H1 (cell line): ENCODE results near the gene FRS2.

Experiments
- BCL11A ChIP-seq, 2 experiments: IDR thresholded peaks; one replicate each; pipeline ENCODE4 v1.6.1; 2011; ENCODE audit warnings: low read depth in 2 of 2, low read length in 2 of 2, mild to moderate bottlenecking in 2 of 2
- EZH2 ChIP-seq: fragments of 200-600 bp; sonication (generic); IDR thresholded peaks from 2 replicates; pipeline ENCODE4 v1.7.1; 2012; ENCODE audit warnings: low read depth, mild to moderate bottlenecking, moderate library complexity, low read length, inconsistent platforms; ENCODE audit not compliant: severe bottlenecking
- GTF2F1 ChIP-seq: IDR thresholded peaks from 2 replicates; pipeline ENCODE4 v1.6.1; 2012; ENCODE audit warnings: low read depth, low read length, improper control_type of control experiment, borderline replicate concordance
- HDAC2 ChIP-seq, 2 experiments: fragments of 300-600 bp in 1 of 2; sonication (generic) in 1 of 2; IDR thresholded peaks; 2 replicates each; pipeline ENCODE4 v1.6.1; 2011 to 2012; ENCODE audit warnings: low read depth in 2 of 2, low read length in 2 of 2, mild to moderate bottlenecking in 2 of 2, moderate library complexity in 2 of 2, borderline replicate concordance in 1 of 2, inconsistent platforms in 1 of 2
- MAFK ChIP-seq: IDR thresholded peaks from 2 replicates; pipeline ENCODE4 v1.6.1; 2012; ENCODE audit warnings: low read depth, mild to moderate bottlenecking, improper control_type of control experiment, low read length
- POLR2A ChIP-seq, 2 experiments: IDR thresholded peaks; 1 replicate in 1 of 2; 2 replicates in 1 of 2; pipeline ENCODE4 v1.6.1; 2011; ENCODE audit warnings: low read depth in 2 of 2, low read length in 2 of 2, mild to moderate bottlenecking in 2 of 2; ENCODE audit errors: control extremely low read depth in 1 of 2
- SIN3A ChIP-seq, 2 experiments: IDR thresholded peaks in 1 of 2; conservative IDR thresholded peaks in 1 of 2; 2 replicates each; pipeline ENCODE4 v1.6.1; 2011 to 2012; ENCODE audit warnings: low read length in 2 of 2, improper control_type of control experiment in 1 of 2, low read depth in 1 of 2, mild to moderate bottlenecking in 1 of 2
- SP1 ChIP-seq: IDR thresholded peaks from 2 replicates; pipeline ENCODE4 v1.6.1; 2011; ENCODE audit warnings: low read depth, low read length
- SRF ChIP-seq: IDR thresholded peaks from 2 replicates; pipeline ENCODE4 v1.6.1; 2011; ENCODE audit warnings: mild to moderate bottlenecking, low read depth, low read length, moderate library complexity
- TAF1 ChIP-seq: IDR thresholded peaks from 2 replicates; pipeline ENCODE4 v1.6.1; 2011; ENCODE audit warnings: mild to moderate bottlenecking, low read depth, low read length
- TCF12 ChIP-seq: IDR thresholded peaks from 2 replicates; pipeline ENCODE4 v1.6.1; 2011; ENCODE audit warnings: low read depth, mild to moderate bottlenecking, low read length
- TF ChIP-seq, protein P1 (sequence below), 3 experiments: IDR thresholded peaks; 1 replicate in 2 of 3; 2 replicates in 1 of 3; pipeline versions ENCODE4 v1.5.1 to v1.6.1; 2011; ENCODE audit warnings: low read length in 3 of 3, mild to moderate bottlenecking in 3 of 3, inconsistent platforms in 2 of 3, low read depth in 1 of 3, moderate library complexity in 1 of 3; ENCODE audit not compliant: insufficient read depth in 1 of 3; ENCODE audit errors: control extremely low read depth in 1 of 3

- TF ChIP-seq EZH2 (no peak), SP1 (no peak), BCL11A (IDR thresholded peaks at IDR 0.05; ENCODE audit: low read depth in 2 of 2, low read length in 2 of 2) (no peak), TCF12 (no peak), GTF2F1 (no peak), SRF (no peak), HDAC2 (IDR thresholded peaks at IDR 0.05; ENCODE audit: borderline replicate concordance in 1 of 2, low read depth in 2 of 2, low read length in 2 of 2) (no peak), TAF1 (no peak), POLR2A (IDR thresholded peaks at IDR 0.05; ENCODE audit: control extremely low read depth in 1 of 2, low read depth in 2 of 2, low read length in 2 of 2) (no peak), SIN3A (conservative IDR thresholded peaks at IDR 0.05 in 1 of 2, IDR thresholded peaks at IDR 0.05 in 1 of 2; ENCODE audit: low read depth in 1 of 2, low read length in 2 of 2) (no peak), MAFK (no peak)
- TF ChIP-seq, protein P1, sequence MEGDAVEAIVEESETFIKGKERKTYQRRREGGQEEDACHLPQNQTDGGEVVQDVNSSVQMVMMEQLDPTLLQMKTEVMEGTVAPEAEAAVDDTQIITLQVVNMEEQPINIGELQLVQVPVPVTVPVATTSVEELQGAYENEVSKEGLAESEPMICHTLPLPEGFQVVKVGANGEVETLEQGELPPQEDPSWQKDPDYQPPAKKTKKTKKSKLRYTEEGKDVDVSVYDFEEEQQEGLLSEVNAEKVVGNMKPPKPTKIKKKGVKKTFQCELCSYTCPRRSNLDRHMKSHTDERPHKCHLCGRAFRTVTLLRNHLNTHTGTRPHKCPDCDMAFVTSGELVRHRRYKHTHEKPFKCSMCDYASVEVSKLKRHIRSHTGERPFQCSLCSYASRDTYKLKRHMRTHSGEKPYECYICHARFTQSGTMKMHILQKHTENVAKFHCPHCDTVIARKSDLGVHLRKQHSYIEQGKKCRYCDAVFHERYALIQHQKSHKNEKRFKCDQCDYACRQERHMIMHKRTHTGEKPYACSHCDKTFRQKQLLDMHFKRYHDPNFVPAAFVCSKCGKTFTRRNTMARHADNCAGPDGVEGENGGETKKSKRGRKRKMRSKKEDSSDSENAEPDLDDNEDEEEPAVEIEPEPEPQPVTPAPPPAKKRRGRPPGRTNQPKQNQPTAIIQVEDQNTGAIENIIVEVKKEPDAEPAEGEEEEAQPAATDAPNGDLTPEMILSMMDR (IDR thresholded peaks at IDR 0.05; ENCODE audit: control extremely low read depth in 1 of 3, insufficient read depth in 1 of 3, low read depth in 1 of 3, low read length in 3 of 3) = no peak
These were observed 12.8 kb upstream of the FRS2 start for GRCh38 chr12:69457433-69457832.
